Psoas muscle (tissue), 8 donors: ENCODE measurements around the gene TUBB6. TPM values are rescaled to one million over a fixed set of nuclear protein-coding genes. Genes with fewer than 3 reads are reported as not detected.

Experiments used
- ATAC-seq, 4 donors: fragments of 200-7000 bp; cut with Tn5 transposase; one replicate each; pipeline ENCODE4 v1.9.1; 2020; ENCODE audit warnings: moderate library complexity in 3 of 4, mild to moderate bottlenecking in 2 of 4
- DNase-seq, 2 donors: peaks; one replicate each; pipeline ENCODE4 v3.0.0-alpha.2; 2020
- H3K27ac ChIP-seq: fragments of 200-600 bp; one replicate; pipeline ENCODE4 v1.8.0; 2022
- H3K27me3 ChIP-seq, 3 donors: fragments of 200-600 bp in 1 of 3; one replicate each; pipeline versions ENCODE4 v1.6.1 to v1.8.0; 2013 to 2022; ENCODE audit warnings: low read length in 2 of 3, mild to moderate bottlenecking in 2 of 3, moderate library complexity in 1 of 3; ENCODE audit not compliant: insufficient read depth in 3 of 3
- H3K36me3 ChIP-seq, 2 donors: fragments of 200-600 bp in 1 of 2; one replicate each; pipeline versions ENCODE4 v1.6.1 to v1.8.0; 2013 to 2022; ENCODE audit warnings: low read depth in 1 of 2, mild to moderate bottlenecking in 1 of 2, moderate library complexity in 1 of 2; ENCODE audit not compliant: insufficient read depth in 1 of 2
- H3K4me1 ChIP-seq: fragments of 200-600 bp; one replicate; pipeline ENCODE4 v1.8.0; 2022
- H3K4me3 ChIP-seq: fragments of 200-600 bp; one replicate; pipeline ENCODE4 v1.8.0; 2022; ENCODE audit warnings: mild to moderate bottlenecking
- H3K9me3 ChIP-seq: fragments of 200-600 bp; one replicate; pipeline ENCODE4 v1.8.0; 2022
- WGBS, 3 donors: extraction: QIAGEN DNeasy Blood & Tissue Kit; methylation state at CpG; one replicate each; pipeline versions ENCODE4 v1.1.6 to v1.1.7; 2013; 5-methylcytosine and 5-hydroxymethylcytosine counted together
- intact Hi-C, 2 donors: fragments of 100-400 bp; cut with DNase I; formaldehyde crosslinking; loops; one replicate each; pipeline versions ENCODE4 v1.11.0 to v1.14.2; 2022
- long read RNA-seq, 2 donors: library from polyadenylated mRNA; unstranded; transcript quantifications; one replicate each; pipeline ENCODE4 v2.0.0, GENCODE V29; 2021
- polyA plus RNA-seq, 3 donors: library from polyadenylated mRNA; stranded (reverse); fragments of 200-250 nt; gene quantifications; one replicate each; pipeline ENCODE4 v1.2.3, GENCODE V29; 2013
- total RNA-seq, 4 donors: library from RNA; stranded (reverse); fragmentation: NEBNext Ultra II Directional in 2 of 4; extraction: Animal tissue kit (Norgen Biotek cat#: 25700) in 2 of 4; gene quantifications; one replicate each; pipeline versions ENCODE4 v1.2.1 to v1.2.4, GENCODE V29; 2021 to 2023
- TF ChIP-seq, protein P1 (sequence below): fragments of 200-600 bp; IDR thresholded peaks from one replicate; pipeline ENCODE4 v1.8.0; 2022; ENCODE audit warnings: antibody characterized with exemption
- donor health status: healthy with polysubstance abuse.
- donor health status: DM: no; HTN: no; CAD: no; lungs with moderate emphysema.
- donor health status: Bipolar disorder and iron deficiency.
- donor health status: healthy.
- donor health status: DM: yes; HTN: yes; CAD: no.
- donor health status: DM: no; HTN: no; CAD: no.
- donor health status: DM: no; HTN: no; CAD: no.
- donor health status: DM: yes; HTN: yes; CAD: no.

Gene TUBB6
- 10 to 100 TPM; 12.5 to 25.3 (median 18.5) TPM for total RNA-seq
- 10 to 100 TPM; 17.4 to 46.7 (median 23.6) TPM for polyA plus RNA-seq
- long read RNA-seq, donor 1, transcript TUBB6-201 (4 exons, 2,064 nt): major isoform, 5 of 11 reads
- long read RNA-seq, donor 1, partial matches to known transcripts: 0 of 11 reads
- long read RNA-seq, donor 1, other reads (novel, unspliced or antisense): 4 of 11 reads
- long read RNA-seq, donor 2, transcript TUBB6-201 (4 exons, 2,064 nt): major isoform, 11 of 22 reads
- long read RNA-seq, donor 2, partial matches to known transcripts: 0 of 22 reads
- long read RNA-seq, donor 2, other reads (novel, unspliced or antisense): 6 of 22 reads

DNA sequence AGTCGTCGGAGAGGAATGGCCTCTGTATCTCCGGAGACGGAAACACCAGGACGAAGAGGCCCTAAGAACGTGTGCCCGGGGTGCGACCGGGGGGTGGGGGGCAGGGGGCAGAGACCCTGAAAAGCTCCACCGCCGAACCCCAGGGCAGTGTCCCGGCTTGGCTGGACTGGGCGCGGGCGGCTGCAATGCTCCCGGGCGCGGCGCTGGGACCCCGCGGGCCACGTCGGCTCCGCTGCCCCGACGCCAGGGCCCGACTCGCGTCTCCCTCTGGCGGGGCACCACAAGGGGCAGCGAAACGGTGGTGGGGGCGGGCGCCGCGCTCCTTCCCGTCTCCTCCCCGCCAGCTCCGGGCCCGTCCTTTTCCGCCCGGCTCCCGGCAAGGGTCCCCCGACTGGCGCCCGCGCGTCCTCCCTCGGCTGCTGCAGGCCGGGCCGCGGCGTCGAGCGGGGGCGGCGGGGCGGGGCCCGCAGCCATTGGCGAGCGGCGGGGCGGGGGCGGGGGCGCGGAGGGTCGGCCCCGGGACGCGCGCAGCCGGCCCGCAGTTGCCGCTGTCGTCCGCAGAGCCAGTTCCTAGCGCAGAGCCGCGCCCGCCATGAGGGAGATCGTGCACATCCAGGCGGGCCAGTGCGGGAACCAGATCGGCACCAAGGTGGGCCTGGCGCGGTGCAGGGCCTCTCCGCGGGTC is at the start of gene TUBB6:
TSS of gene TUBB6 (plus strand) at position 541 of the 685 bp plus-strand sequence. CDS start at position 593, 52 bp downstream.
- TF ChIP-seq, protein P1, sequence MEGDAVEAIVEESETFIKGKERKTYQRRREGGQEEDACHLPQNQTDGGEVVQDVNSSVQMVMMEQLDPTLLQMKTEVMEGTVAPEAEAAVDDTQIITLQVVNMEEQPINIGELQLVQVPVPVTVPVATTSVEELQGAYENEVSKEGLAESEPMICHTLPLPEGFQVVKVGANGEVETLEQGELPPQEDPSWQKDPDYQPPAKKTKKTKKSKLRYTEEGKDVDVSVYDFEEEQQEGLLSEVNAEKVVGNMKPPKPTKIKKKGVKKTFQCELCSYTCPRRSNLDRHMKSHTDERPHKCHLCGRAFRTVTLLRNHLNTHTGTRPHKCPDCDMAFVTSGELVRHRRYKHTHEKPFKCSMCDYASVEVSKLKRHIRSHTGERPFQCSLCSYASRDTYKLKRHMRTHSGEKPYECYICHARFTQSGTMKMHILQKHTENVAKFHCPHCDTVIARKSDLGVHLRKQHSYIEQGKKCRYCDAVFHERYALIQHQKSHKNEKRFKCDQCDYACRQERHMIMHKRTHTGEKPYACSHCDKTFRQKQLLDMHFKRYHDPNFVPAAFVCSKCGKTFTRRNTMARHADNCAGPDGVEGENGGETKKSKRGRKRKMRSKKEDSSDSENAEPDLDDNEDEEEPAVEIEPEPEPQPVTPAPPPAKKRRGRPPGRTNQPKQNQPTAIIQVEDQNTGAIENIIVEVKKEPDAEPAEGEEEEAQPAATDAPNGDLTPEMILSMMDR: no peak
- ATAC-seq (peak; percentile 45 to 62 (median 57)), DNase-seq (peak; percentile 83 to 84)
- peak within 1 kb of the TSS; percentile 73 for H3K4me3 ChIP-seq
- H3K36me3 ChIP-seq: peaks cover 0 to 12% of the 10 kb centered on the region in 2 donors
- peaks cover 7% of the 10 kb centered on the region for H3K9me3 ChIP-seq
- WGBS, 3 donors: 1% methylated on average over 64 to 85 of the region's 88 CpGs
- intact Hi-C loops: no loop called here
- H3K27ac ChIP-seq: peak within 1 kb of the TSS; percentile 86
- H3K4me1 ChIP-seq: no peaks in the 10 kb centered on the region
- H3K27me3 ChIP-seq: peaks cover 0 to 41% (median 5%) of the 10 kb centered on the region in 3 donors

GRCh38 chr18:12258719-12259705 is 49.0 kb upstream of the TUBB6 start:
- peak overlapping the region; percentile 63 for H3K27ac ChIP-seq
- peak in 1 of 2 donors; percentile 73 for DNase-seq
- TF ChIP-seq, protein P1: no peak
- 54 to 67% (median 61%) methylated on average over 29 of the region's 29 CpGs for WGBS, 3 donors
- intact Hi-C loops: no loop called here
- no peak overlapping the region for H3K4me3 ChIP-seq
- H3K36me3 ChIP-seq: no peaks in the 10 kb centered on the region
- peak in 3 of 4 donors; percentile 84 to 92 (median 91) for ATAC-seq
- no peaks in the 10 kb centered on the region for H3K9me3 ChIP-seq
- no peaks in the 10 kb centered on the region for H3K4me1 ChIP-seq
- peaks cover 0 to 41% (median 5%) of the 10 kb centered on the region in 3 donors for H3K27me3 ChIP-seq

DNA sequence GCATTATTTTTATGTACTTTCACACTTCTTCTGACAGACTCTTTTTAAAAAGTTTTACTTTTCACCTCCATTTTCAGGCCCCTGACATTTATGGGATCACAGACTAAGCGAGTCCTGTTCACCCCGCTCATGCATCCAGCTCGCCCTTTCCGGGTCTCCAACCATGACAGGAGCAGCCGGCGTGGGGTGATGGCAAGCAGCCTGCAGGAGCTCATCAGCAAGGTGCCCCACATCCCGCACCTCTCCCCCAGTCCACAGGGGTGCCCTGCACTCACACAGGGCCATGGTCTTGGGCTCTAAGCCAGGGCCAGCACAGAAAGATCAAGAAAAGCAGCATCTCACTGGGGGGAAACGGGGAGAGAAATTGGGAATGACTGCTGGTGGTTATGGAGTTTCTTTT is 45.3 kb upstream of the TUBB6 start:
- Histone ChIP-seq H3K4me3 (no peak overlapping the region), H3K4me1 (no peaks in the 10 kb centered on the region), H3K27ac (no peak overlapping the region), H3K9me3 (no peaks in the 10 kb centered on the region), H3K36me3 (no peaks in the 10 kb centered on the region), H3K27me3 (peaks cover 0 to 19% (median 0%) of the 10 kb centered on the region in 3 donors)
- intact Hi-C loops: no loop called here
- TF ChIP-seq, protein P1: no peak
- ATAC-seq (no peak), DNase-seq (peak in 1 of 2 donors; percentile 8)
- WGBS, 3 donors: 77 to 81% (median 80%) methylated on average over 8 of the region's 8 CpGs

- DNase-seq: no peak
- 62 to 66% (median 66%) methylated on average over 2 of the region's 2 CpGs for WGBS, 3 donors
- H3K4me3 ChIP-seq: no peak overlapping the region
- intact Hi-C loops: loop anchor here in 1 of 2 donors (5.0 kb wide), 1 partner anchor 1478 kb away; no protein-coding TSS in a partner anchor
- H3K9me3 ChIP-seq: no peaks in the 10 kb centered on the region
- no peaks in the 10 kb centered on the region for H3K36me3 ChIP-seq
- TF ChIP-seq, protein P1: no peak
- no peak overlapping the region for H3K27ac ChIP-seq
- peaks cover 0 to 9% (median 0%) of the 10 kb centered on the region in 3 donors for H3K27me3 ChIP-seq
- H3K4me1 ChIP-seq: no peaks in the 10 kb centered on the region
- ATAC-seq: no peak
Observed at GRCh38 chr18:12264864-12265263, 43.2 kb upstream of the TUBB6 start.
